H1 (cell line): ENCODE results near the gene NRXN3. TPM values are rescaled to one million over a fixed set of nuclear protein-coding genes. Genes with fewer than 3 reads are reported as not detected.

Source experiments
- EGR1 ChIP-seq: IDR thresholded peaks from 2 replicates; pipeline ENCODE4 v1.6.1; 2011; ENCODE audit warnings: low read depth, low read length, borderline replicate concordance
- JUND ChIP-seq: IDR thresholded peaks from 2 replicates; pipeline ENCODE4 v1.6.1; 2011; ENCODE audit warnings: mild to moderate bottlenecking, improper control_type of control experiment, low read length
- SP4 ChIP-seq: IDR thresholded peaks from 2 replicates; pipeline ENCODE4 v1.6.1; 2012; ENCODE audit warnings: low read length, inconsistent platforms
- polyA plus RNA-seq, 7 experiments: library from polyadenylated mRNA; depleted of rRNA in 3 of 7; stranded (reverse) in 5 of 7; unstranded in 2 of 7; fragments of >200 nt in 5 of 7; fragments of 200-250 nt in 2 of 7; gene quantifications; 1 replicate in 5 of 7; 2 replicates in 1 of 7; 4 replicates in 1 of 7; pipeline versions ENCODE4 v1.2.1 to v1.2.3, GENCODE V29; 2011 to 2013; ENCODE audit warnings: missing spikeins in 2 of 7, mixed read lengths in 2 of 7
- total RNA-seq: library from RNA; stranded (reverse); fragmentation: NEBNext Ultra II Directional; extraction: Animal tissue kit (Norgen Biotek cat#: 25700); gene quantifications from 2 replicates; pipeline ENCODE4 v1.2.1, GENCODE V29; 2021

NRXN3 gene
- total and polyA plus RNA-seq, 2 of the 8 experiments (the other 6 are each of a cell fraction or from before 2014, with no cell fraction given) = 2.6 to 4.1 TPM

GRCh38 chr14:79180656-79181055, 1010.5 kb downstream of the NRXN3 start (continued):
- no peak for TF ChIP-seq EGR1
- no peak for TF ChIP-seq SP4
- TF ChIP-seq JUND = no peak
- TF ChIP-seq, all 59 proteins: peak for 0
